HCT116 (cell line): ENCODE measurements around the gene TMEM94.

Experiments used
- EGR1 ChIP-seq: IDR thresholded peaks from 2 replicates; pipeline ENCODE4 v1.6.1; 2012; ENCODE audit warnings: low read depth
- EZH2 ChIP-seq: fragments of 200-600 bp; sonication (generic); IDR thresholded peaks from 2 replicates; pipeline ENCODE4 v1.6.1; 2017; ENCODE audit warnings: antibody characterized with exemption, mixed run types
- JUND ChIP-seq: IDR thresholded peaks from 2 replicates; pipeline ENCODE4 v1.6.1; 2012
- MAX ChIP-seq: IDR thresholded peaks from 2 replicates; pipeline ENCODE4 v1.6.1; 2012
- POLR2A ChIP-seq: IDR thresholded peaks from 2 replicates; pipeline ENCODE4 v1.7.0; 2011; ENCODE audit warnings: borderline replicate concordance; ENCODE audit not compliant: insufficient read depth, insufficient read length; ENCODE audit errors: extremely low read depth
- POLR2AphosphoS5 ChIP-seq: IDR thresholded peaks from 2 replicates; pipeline ENCODE4 v1.6.1; 2011; ENCODE audit warnings: mild to moderate bottlenecking, low read depth, low read length, moderate library complexity
- RAD21 ChIP-seq: IDR thresholded peaks from 2 replicates; pipeline ENCODE4 v1.6.1; 2012; ENCODE audit warnings: low read depth, mild to moderate bottlenecking
- REST ChIP-seq: IDR thresholded peaks from 2 replicates; pipeline ENCODE4 v1.6.1; 2012; ENCODE audit warnings: low read depth
- SRF ChIP-seq: IDR thresholded peaks from 2 replicates; pipeline ENCODE4 v1.6.1; 2012; ENCODE audit warnings: low read depth
- TF ChIP-seq, protein P1 (sequence below), 3 experiments: fragments of 200-600 bp in 1 of 3; sonication (generic) in 1 of 3; IDR thresholded peaks in 2 of 3; conservative IDR thresholded peaks in 1 of 3; 2 replicates each; pipeline ENCODE4 v1.5.1; 2012 to 2017; ENCODE audit warnings: low read depth in 2 of 3, low read length in 2 of 3, antibody characterized with exemption in 1 of 3, borderline replicate concordance in 1 of 3, control low read depth in 1 of 3, mild to moderate bottlenecking in 1 of 3, mixed read lengths in 1 of 3, mixed run types in 1 of 3, moderate library complexity in 1 of 3; ENCODE audit not compliant: insufficient read depth in 1 of 3

GRCh38 chr17:75430159-75430974, 26.1 kb upstream of the TMEM94 start:
- TF ChIP-seq, protein P1, sequence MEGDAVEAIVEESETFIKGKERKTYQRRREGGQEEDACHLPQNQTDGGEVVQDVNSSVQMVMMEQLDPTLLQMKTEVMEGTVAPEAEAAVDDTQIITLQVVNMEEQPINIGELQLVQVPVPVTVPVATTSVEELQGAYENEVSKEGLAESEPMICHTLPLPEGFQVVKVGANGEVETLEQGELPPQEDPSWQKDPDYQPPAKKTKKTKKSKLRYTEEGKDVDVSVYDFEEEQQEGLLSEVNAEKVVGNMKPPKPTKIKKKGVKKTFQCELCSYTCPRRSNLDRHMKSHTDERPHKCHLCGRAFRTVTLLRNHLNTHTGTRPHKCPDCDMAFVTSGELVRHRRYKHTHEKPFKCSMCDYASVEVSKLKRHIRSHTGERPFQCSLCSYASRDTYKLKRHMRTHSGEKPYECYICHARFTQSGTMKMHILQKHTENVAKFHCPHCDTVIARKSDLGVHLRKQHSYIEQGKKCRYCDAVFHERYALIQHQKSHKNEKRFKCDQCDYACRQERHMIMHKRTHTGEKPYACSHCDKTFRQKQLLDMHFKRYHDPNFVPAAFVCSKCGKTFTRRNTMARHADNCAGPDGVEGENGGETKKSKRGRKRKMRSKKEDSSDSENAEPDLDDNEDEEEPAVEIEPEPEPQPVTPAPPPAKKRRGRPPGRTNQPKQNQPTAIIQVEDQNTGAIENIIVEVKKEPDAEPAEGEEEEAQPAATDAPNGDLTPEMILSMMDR (IDR thresholded peaks at IDR 0.05 in 2 of 3, conservative IDR thresholded peaks at IDR 0.05 in 1 of 3; ENCODE audit: borderline replicate concordance in 1 of 3, insufficient read depth in 1 of 3, low read depth in 2 of 3, low read length in 2 of 3), result no peak
- no peak for TF ChIP-seq POLR2A
- TF ChIP-seq SRF, result no peak
- TF ChIP-seq POLR2AphosphoS5, result no peak
- no peak for TF ChIP-seq EGR1
- no peak for TF ChIP-seq RAD21
- TF ChIP-seq JUND, result no peak
- TF ChIP-seq MAX, result no peak
- no peak for TF ChIP-seq REST
- no peak for TF ChIP-seq EZH2
